Measurements from ENCODE around the gene ZNF319. TPM values are rescaled to one million over a fixed set of nuclear protein-coding genes. Genes with fewer than 3 reads are reported as not detected.

ZNF319 gene
- total RNA-seq, 1 donor, result 4.3 TPM

DNA sequence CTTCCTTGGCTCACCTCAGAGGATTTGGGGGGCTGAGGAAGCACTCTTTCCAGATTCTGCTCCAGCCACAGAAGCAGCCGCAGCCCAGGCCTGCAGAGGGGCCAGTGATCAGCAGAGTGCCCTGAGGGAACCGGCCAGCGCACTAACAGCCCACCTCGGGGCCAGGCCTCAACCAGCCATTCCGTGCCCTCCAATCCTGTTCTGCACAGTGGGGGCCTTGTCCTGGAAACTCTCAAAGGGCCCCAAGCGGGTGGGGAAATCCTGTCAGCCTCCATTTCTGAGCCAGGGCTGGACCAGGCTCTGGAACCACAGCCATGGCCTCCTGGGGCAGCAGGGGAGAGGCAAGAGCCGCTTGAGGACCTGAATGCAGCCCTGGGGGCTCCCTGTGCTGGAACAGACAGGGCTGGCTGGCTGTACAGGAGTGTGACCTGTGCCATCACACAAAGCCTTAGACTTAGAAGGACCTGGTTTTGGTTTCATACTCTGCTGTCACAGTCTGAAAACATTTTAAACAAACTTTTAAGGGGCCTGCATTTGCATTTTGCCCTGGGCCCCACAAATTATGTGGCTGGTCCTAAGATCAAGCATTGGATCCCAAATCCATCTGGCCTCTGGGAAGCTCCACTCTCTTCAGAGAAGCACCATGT is 39.5 kb downstream of the ZNF319 start:
- Histone ChIP-seq H3K4me2 (ENCODE audit: insufficient read depth, low read length) (no peak overlapping the region), H3K27me3 (ENCODE audit: insufficient read depth, low read length) (peaks cover 13% of the 10 kb centered on the region), H2AFZ (ENCODE audit: low read length) (no peak overlapping the region), H3K4me3 (ENCODE audit: insufficient read depth, low read length) (no peak overlapping the region), H3K4me1 (ENCODE audit: insufficient read depth, low read length) (no peaks in the 10 kb centered on the region), H4K20me1 (ENCODE audit: insufficient read depth, low read length) (no peaks in the 10 kb centered on the region), H3K27ac (ENCODE audit: low read depth, low read length) (no peak overlapping the region), H3K9me3 (ENCODE audit: low read depth, low read length) (no peaks in the 10 kb centered on the region), H3K36me3 (ENCODE audit: insufficient read depth, low read length) (no peaks in the 10 kb centered on the region), H3K79me2 (ENCODE audit: insufficient read depth, low read length) (no peaks in the 10 kb centered on the region)
- TF ChIP-seq, protein P1, sequence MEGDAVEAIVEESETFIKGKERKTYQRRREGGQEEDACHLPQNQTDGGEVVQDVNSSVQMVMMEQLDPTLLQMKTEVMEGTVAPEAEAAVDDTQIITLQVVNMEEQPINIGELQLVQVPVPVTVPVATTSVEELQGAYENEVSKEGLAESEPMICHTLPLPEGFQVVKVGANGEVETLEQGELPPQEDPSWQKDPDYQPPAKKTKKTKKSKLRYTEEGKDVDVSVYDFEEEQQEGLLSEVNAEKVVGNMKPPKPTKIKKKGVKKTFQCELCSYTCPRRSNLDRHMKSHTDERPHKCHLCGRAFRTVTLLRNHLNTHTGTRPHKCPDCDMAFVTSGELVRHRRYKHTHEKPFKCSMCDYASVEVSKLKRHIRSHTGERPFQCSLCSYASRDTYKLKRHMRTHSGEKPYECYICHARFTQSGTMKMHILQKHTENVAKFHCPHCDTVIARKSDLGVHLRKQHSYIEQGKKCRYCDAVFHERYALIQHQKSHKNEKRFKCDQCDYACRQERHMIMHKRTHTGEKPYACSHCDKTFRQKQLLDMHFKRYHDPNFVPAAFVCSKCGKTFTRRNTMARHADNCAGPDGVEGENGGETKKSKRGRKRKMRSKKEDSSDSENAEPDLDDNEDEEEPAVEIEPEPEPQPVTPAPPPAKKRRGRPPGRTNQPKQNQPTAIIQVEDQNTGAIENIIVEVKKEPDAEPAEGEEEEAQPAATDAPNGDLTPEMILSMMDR (IDR thresholded peaks at IDR 0.05; ENCODE audit: extremely low read depth, low read depth, low read length), result no peak
- peak; percentile 55 for DNase-seq (ENCODE audit: insufficient read length, low spot score, missing footprints)

DNA sequence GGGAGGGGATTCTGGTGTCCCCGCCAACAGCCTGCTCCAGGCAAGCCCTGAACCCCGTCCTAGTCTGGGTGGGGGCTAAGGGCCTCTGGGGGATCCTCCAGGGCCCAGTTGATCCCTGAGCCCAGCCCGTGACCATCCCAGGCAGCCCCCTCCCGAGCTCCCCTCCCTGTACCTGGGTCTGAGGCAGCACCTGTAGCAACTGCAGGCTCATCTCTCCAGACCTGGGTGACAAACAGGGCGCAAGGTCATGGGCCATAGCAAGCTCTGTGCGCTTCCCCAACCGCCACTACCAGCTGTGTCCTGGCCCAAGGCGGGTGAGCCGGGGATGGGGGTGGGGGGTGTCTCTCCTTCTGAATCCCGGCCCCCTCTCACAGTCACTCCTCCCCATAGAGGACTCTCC is 40.2 kb downstream of the ZNF319 start:
- Histone ChIP-seq H3K9me3 (ENCODE audit: low read depth, low read length) (no peaks in the 10 kb centered on the region), H4K20me1 (ENCODE audit: insufficient read depth, low read length) (no peaks in the 10 kb centered on the region), H3K27me3 (ENCODE audit: insufficient read depth, low read length) (peaks cover 13% of the 10 kb centered on the region), H3K4me3 (ENCODE audit: insufficient read depth, low read length) (no peak overlapping the region), H3K27ac (ENCODE audit: low read depth, low read length) (no peak overlapping the region), H2AFZ (ENCODE audit: low read length) (no peak overlapping the region), H3K36me3 (ENCODE audit: insufficient read depth, low read length) (no peaks in the 10 kb centered on the region), H3K79me2 (ENCODE audit: insufficient read depth, low read length) (no peaks in the 10 kb centered on the region), H3K4me1 (ENCODE audit: insufficient read depth, low read length) (no peaks in the 10 kb centered on the region), H3K4me2 (ENCODE audit: insufficient read depth, low read length) (no peak overlapping the region)
- TF ChIP-seq, protein P1 (IDR thresholded peaks at IDR 0.05; ENCODE audit: extremely low read depth, low read depth, low read length), result no peak
- DNase-seq (ENCODE audit: insufficient read length, low spot score, missing footprints), result peak; percentile 45

DNA sequence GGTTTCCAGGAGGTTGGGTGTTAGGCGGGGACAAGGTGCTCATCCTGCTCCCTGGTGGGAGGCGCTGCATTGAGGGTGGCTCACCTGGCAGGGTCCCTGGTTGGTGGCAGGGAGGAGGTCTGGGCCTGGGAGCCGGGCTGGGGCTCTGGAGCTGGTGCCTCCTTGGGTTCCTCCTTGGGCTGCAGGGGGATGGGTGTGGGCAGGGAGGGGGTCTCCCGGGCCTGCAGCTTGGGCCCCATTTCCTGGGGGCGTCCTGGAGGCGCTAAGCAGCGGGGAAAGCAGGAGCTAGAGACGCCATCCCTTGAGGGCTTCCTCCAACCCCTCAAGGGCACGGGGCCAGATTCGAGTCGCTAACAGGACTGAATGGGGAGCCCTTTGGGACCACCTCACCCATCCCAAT is 40.7 kb downstream of the ZNF319 start:
- H3K4me1 ChIP-seq (ENCODE audit: insufficient read depth, low read length), result no peaks in the 10 kb centered on the region
- no peak overlapping the region for H3K4me2 ChIP-seq (ENCODE audit: insufficient read depth, low read length)
- no peak overlapping the region for H3K27ac ChIP-seq (ENCODE audit: low read depth, low read length)
- H2AFZ ChIP-seq (ENCODE audit: low read length), result no peak overlapping the region
- peak; percentile 43 for DNase-seq (ENCODE audit: insufficient read length, low spot score, missing footprints)
- H3K27me3 ChIP-seq (ENCODE audit: insufficient read depth, low read length), result peaks cover 13% of the 10 kb centered on the region
- no peak overlapping the region for H3K4me3 ChIP-seq (ENCODE audit: insufficient read depth, low read length)
- H3K9me3 ChIP-seq (ENCODE audit: low read depth, low read length), result no peaks in the 10 kb centered on the region
- H4K20me1 ChIP-seq (ENCODE audit: insufficient read depth, low read length), result no peaks in the 10 kb centered on the region
- TF ChIP-seq, protein P1 (IDR thresholded peaks at IDR 0.05; ENCODE audit: extremely low read depth, low read depth, low read length), result no peak
- no peaks in the 10 kb centered on the region for H3K36me3 ChIP-seq (ENCODE audit: insufficient read depth, low read length)
- no peaks in the 10 kb centered on the region for H3K79me2 ChIP-seq (ENCODE audit: insufficient read depth, low read length)

DNA sequence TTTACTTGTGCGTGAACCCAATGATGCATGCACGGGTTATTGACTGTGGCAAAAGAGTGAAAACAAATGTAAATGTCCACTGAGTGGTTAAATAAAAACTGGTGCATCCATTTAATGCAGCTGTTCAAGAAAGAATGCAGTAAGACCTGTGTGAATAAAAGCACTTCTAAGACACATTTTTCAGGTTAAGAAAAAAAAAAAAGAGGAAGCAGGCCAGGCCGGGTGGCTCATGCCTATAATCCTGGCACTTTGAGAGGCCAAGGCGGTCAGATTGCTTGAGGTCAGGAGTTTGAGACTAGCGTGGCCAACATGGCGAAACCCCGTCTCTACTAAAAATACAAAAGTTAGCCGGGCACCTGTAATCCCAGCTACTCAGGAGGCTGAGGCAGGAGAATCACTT is 41.4 kb downstream of the ZNF319 start:
- no peaks in the 10 kb centered on the region for H4K20me1 ChIP-seq (ENCODE audit: insufficient read depth, low read length)
- H3K36me3 ChIP-seq (ENCODE audit: insufficient read depth, low read length), result no peaks in the 10 kb centered on the region
- H3K9me3 ChIP-seq (ENCODE audit: low read depth, low read length), result no peaks in the 10 kb centered on the region
- no peak overlapping the region for H3K4me2 ChIP-seq (ENCODE audit: insufficient read depth, low read length)
- no peak overlapping the region for H3K4me3 ChIP-seq (ENCODE audit: insufficient read depth, low read length)
- TF ChIP-seq, protein P1 (IDR thresholded peaks at IDR 0.05; ENCODE audit: extremely low read depth, low read depth, low read length), result no peak
- no peaks in the 10 kb centered on the region for H3K4me1 ChIP-seq (ENCODE audit: insufficient read depth, low read length)
- DNase-seq (ENCODE audit: insufficient read length, low spot score, missing footprints), result peak; percentile 15
- no peak overlapping the region for H2AFZ ChIP-seq (ENCODE audit: low read length)
- peaks cover 13% of the 10 kb centered on the region for H3K27me3 ChIP-seq (ENCODE audit: insufficient read depth, low read length)
- H3K27ac ChIP-seq (ENCODE audit: low read depth, low read length), result no peak overlapping the region
- no peaks in the 10 kb centered on the region for H3K79me2 ChIP-seq (ENCODE audit: insufficient read depth, low read length)
